ENCODE measurements around the gene APOLD1.

The APOLD1 gene

DNA sequence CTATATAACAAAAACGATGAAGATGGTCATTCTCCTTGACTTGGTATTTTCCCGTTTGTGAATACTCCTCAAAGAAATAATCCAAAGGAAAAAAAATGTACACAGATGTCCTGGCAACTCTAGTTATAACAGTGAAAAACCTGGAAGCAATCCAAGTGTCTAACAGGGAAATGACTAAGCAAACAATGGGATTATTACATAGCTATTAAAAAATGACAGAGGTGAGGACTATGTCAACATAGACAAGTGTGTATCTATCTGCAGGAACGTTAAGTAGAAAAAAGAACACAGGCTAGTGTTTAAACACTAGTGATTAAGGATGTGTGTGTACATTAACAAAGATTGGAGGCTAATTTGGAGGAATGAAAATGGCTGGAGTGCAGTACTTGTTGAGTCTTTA is 5.9 kb upstream of the APOLD1 start:
- no peak for DNase-seq (ENCODE audit: low read depth in 1 of 2, low spot score in 1 of 2)
- TF ChIP-seq CTCF (IDR thresholded peaks at IDR 0.05; ENCODE audit: insufficient read depth, low read length) (no peak), POLR2AphosphoS5 (IDR thresholded peaks at IDR 0.05; ENCODE audit: low read depth) (no peak), GABPA (IDR thresholded peaks at IDR 0.05; ENCODE audit: low read depth) (no peak), SPI1 (IDR thresholded peaks at IDR 0.05; ENCODE audit: borderline replicate concordance, low read depth) (no peak)
- TF ChIP-seq, protein P1, sequence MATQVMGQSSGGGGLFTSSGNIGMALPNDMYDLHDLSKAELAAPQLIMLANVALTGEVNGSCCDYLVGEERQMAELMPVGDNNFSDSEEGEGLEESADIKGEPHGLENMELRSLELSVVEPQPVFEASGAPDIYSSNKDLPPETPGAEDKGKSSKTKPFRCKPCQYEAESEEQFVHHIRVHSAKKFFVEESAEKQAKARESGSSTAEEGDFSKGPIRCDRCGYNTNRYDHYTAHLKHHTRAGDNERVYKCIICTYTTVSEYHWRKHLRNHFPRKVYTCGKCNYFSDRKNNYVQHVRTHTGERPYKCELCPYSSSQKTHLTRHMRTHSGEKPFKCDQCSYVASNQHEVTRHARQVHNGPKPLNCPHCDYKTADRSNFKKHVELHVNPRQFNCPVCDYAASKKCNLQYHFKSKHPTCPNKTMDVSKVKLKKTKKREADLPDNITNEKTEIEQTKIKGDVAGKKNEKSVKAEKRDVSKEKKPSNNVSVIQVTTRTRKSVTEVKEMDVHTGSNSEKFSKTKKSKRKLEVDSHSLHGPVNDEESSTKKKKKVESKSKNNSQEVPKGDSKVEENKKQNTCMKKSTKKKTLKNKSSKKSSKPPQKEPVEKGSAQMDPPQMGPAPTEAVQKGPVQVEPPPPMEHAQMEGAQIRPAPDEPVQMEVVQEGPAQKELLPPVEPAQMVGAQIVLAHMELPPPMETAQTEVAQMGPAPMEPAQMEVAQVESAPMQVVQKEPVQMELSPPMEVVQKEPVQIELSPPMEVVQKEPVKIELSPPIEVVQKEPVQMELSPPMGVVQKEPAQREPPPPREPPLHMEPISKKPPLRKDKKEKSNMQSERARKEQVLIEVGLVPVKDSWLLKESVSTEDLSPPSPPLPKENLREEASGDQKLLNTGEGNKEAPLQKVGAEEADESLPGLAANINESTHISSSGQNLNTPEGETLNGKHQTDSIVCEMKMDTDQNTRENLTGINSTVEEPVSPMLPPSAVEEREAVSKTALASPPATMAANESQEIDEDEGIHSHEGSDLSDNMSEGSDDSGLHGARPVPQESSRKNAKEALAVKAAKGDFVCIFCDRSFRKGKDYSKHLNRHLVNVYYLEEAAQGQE (IDR thresholded peaks at IDR 0.05; ENCODE audit: insufficient replicate concordance, low read depth), result no peak
- Histone ChIP-seq H3K27me3 (ENCODE audit: insufficient read depth, poor library complexity, severe bottlenecking) (no peaks in the 10 kb centered on the region), H3K4me3 (replicated peaks; ENCODE audit: insufficient read depth, low read length) (no peak overlapping the region), H3K27ac (replicated peaks) (no peak overlapping the region)

- H3K27me3 ChIP-seq (ENCODE audit: insufficient read depth, poor library complexity, severe bottlenecking), result no peaks in the 10 kb centered on the region
- no peak overlapping the region for H3K4me3 ChIP-seq (replicated peaks; ENCODE audit: insufficient read depth, low read length)
- no peak overlapping the region for H3K27ac ChIP-seq (replicated peaks)
- DNase-seq (ENCODE audit: low read depth in 1 of 2, low spot score in 1 of 2), result no peak
- TF ChIP-seq SPI1 (IDR thresholded peaks at IDR 0.05; ENCODE audit: borderline replicate concordance, low read depth) (no peak), GABPA (IDR thresholded peaks at IDR 0.05; ENCODE audit: low read depth) (no peak), POLR2AphosphoS5 (IDR thresholded peaks at IDR 0.05; ENCODE audit: low read depth) (no peak), CTCF (IDR thresholded peaks at IDR 0.05; ENCODE audit: insufficient read depth, low read length) (no peak)
- TF ChIP-seq, protein P1 (IDR thresholded peaks at IDR 0.05; ENCODE audit: insufficient replicate concordance, low read depth), result no peak
These were observed 1.3 kb upstream of the APOLD1 start for GRCh38 chr12:12784116-12784515.

- Histone ChIP-seq H3K27ac (replicated peaks) (peak overlapping the region; percentile 63), H3K4me3 (replicated peaks; ENCODE audit: insufficient read depth, low read length) (peak overlapping the region; percentile 55), H3K27me3 (ENCODE audit: insufficient read depth, poor library complexity, severe bottlenecking) (no peaks in the 10 kb centered on the region)
- TF ChIP-seq SPI1 (IDR thresholded peaks at IDR 0.05; ENCODE audit: borderline replicate concordance, low read depth), result no peak
- TF ChIP-seq CTCF (IDR thresholded peaks at IDR 0.05; ENCODE audit: insufficient read depth, low read length), result no peak
- no peak for TF ChIP-seq POLR2AphosphoS5 (IDR thresholded peaks at IDR 0.05; ENCODE audit: low read depth)
- TF ChIP-seq, protein P1 (IDR thresholded peaks at IDR 0.05; ENCODE audit: insufficient replicate concordance, low read depth), result no peak
- TF ChIP-seq GABPA (IDR thresholded peaks at IDR 0.05; ENCODE audit: low read depth), result no peak
- DNase-seq (ENCODE audit: low read depth in 1 of 2, low spot score in 1 of 2), result no peak
These were observed 869 bp downstream of the APOLD1 start for GRCh38 chr12:12786351-12786705.

Data from HL-60 (cell line).